ENCODE measurements around the gene ACER3. TPM values are rescaled to one million over a fixed set of nuclear protein-coding genes. Genes with fewer than 3 reads are reported as not detected.

The ACER3 gene
- total RNA-seq, 6 donors from 2014 or later: 10.5 to 46.7 (median 17.1) TPM

GRCh38 chr11:77063861-77064260 lies 203.1 kb downstream of the ACER3 start:
- DNase-seq (no peak), ATAC-seq (ENCODE audit: low FRiP score in 2 of 2) (no peak)
- peaks cover 11 to 24% (median 13%) of the 10 kb centered on the region in 4 donors for H3K4me1 ChIP-seq
- TF ChIP-seq POLR2A (IDR thresholded peaks at IDR 0.05): no peak
- H3K27me3 ChIP-seq: no peaks in the 10 kb centered on the region
- WGBS, 2 donors: 93 to 100% methylated on average over 4 of the region's 4 CpGs
- no peak overlapping the region for H3K27ac ChIP-seq
- no peaks in the 10 kb centered on the region for H3K9me3 ChIP-seq
- H3K4me3 ChIP-seq: no peak overlapping the region
- H3K36me3 ChIP-seq: no peaks in the 10 kb centered on the region

DNA sequence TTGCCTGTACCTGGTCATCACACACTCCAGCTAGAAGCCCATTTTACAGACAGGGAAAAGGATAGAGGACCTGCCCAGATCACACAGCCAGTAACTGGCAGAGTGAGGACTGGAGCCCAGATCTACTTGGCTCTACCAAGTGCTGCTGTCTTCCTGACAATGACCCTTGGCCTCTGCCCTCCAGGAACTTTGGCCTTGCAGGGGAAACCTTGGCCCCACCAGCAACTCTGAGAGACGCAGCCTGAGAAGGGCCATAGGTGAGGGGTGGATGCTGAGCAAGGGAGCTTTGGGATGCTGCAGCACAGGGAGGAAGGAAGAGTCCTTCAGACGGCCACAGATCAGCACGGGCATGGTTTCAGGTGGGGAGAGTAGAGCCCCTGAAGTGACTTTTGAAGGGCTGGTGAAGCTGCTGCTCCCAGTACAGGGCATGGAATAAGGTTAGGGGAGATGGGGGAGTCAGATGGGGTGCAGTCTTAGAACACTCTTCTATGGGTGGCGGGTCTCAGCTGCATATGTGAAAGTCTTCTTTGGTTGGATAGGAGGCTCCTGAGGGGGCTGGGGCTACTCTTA lies 204.0 kb downstream of the ACER3 start:
- 93 to 96% methylated on average over 4 of the region's 4 CpGs for WGBS, 2 donors
- peaks cover 11 to 24% (median 13%) of the 10 kb centered on the region in 4 donors for H3K4me1 ChIP-seq
- no peaks in the 10 kb centered on the region for H3K27me3 ChIP-seq
- no peak overlapping the region for H3K27ac ChIP-seq
- DNase-seq (no peak), ATAC-seq (ENCODE audit: low FRiP score in 2 of 2) (no peak)
- H3K9me3 ChIP-seq: no peaks in the 10 kb centered on the region
- no peak for TF ChIP-seq POLR2A (IDR thresholded peaks at IDR 0.05)
- TF ChIP-seq, protein P1, sequence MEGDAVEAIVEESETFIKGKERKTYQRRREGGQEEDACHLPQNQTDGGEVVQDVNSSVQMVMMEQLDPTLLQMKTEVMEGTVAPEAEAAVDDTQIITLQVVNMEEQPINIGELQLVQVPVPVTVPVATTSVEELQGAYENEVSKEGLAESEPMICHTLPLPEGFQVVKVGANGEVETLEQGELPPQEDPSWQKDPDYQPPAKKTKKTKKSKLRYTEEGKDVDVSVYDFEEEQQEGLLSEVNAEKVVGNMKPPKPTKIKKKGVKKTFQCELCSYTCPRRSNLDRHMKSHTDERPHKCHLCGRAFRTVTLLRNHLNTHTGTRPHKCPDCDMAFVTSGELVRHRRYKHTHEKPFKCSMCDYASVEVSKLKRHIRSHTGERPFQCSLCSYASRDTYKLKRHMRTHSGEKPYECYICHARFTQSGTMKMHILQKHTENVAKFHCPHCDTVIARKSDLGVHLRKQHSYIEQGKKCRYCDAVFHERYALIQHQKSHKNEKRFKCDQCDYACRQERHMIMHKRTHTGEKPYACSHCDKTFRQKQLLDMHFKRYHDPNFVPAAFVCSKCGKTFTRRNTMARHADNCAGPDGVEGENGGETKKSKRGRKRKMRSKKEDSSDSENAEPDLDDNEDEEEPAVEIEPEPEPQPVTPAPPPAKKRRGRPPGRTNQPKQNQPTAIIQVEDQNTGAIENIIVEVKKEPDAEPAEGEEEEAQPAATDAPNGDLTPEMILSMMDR (IDR thresholded peaks at IDR 0.05): no peak
- TF ChIP-seq POLR2AphosphoS5 (IDR thresholded peaks at IDR 0.05): no peak
- no peak for TF ChIP-seq EP300 (IDR thresholded peaks at IDR 0.05)
- H3K36me3 ChIP-seq: no peaks in the 10 kb centered on the region
- no peak overlapping the region for H3K4me3 ChIP-seq

- TF ChIP-seq POLR2AphosphoS5 (IDR thresholded peaks at IDR 0.05) (peak in 1 of 2 donors; percentile 19), POLR2A (IDR thresholded peaks at IDR 0.05) (no peak)
- no peaks in the 10 kb centered on the region for H3K9me3 ChIP-seq
- peak overlapping the region; percentile 69 to 91 (median 90) for H3K27ac ChIP-seq
- H3K4me3 ChIP-seq: peak overlapping the region in 3 of 4 donors; percentile 64 to 83 (median 65)
- ATAC-seq (ENCODE audit: low FRiP score in 2 of 2) (peak; percentile 1 to 53), DNase-seq (no peak)
- WGBS, 2 donors: 40 to 59% methylated on average over 5 to 14 of the region's 14 CpGs
- no peaks in the 10 kb centered on the region for H3K36me3 ChIP-seq
- no peaks in the 10 kb centered on the region for H3K27me3 ChIP-seq
- peaks cover 11 to 24% (median 13%) of the 10 kb centered on the region in 4 donors for H3K4me1 ChIP-seq
These were observed 205.1 kb downstream of the ACER3 start for GRCh38 chr11:77065878-77066228.

DNA sequence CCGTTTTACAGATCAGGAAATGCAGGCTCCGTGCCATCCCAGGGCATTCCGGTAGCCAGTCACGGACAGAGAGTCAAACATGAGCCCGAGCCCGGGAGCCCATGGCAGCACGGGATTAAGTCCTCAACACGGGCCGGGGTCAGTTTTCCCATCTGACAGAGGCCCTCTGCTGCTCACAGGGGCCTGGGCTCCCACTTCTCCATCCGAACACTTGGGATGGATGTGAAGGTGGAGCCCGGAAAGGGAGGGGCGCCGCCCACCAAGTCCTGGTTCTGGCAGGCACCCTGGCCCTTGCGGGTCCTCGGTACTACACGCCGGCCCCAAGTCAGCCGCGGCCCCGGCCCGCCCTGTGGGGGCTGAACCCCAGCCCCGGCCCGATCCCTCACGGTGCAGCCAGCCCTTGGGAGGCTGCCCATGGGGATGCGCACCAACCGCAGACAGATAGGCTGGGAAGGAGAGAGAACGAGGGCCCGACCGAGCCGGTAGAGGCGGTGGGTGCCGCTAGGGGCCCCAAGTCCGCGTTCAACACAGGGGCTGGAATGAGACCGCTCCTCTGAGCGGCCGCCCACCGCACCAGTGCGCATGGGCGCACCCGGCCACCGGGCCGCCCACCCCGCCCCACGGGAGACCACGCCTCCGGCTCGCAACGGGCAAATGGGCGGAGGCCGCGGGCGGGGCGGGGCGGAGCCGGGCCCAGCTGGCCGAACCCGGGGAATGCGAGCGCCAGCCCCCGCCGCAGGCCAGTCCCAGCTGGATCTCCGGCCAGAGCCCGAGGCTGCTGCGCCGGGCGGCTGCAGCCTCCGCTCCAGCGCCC lies 205.7 kb downstream of the ACER3 start, which contains the start of gene CAPN5:
CAPN5 (plus strand) TSS at position 743 of the 814 bp plus-strand sequence. CDS start 17,916 bp downstream, outside the sequence.
- Histone ChIP-seq H3K36me3 (no peaks in the 10 kb centered on the region), H3K4me1 (peaks cover 11 to 24% (median 13%) of the 10 kb centered on the region in 4 donors), H3K9me3 (no peaks in the 10 kb centered on the region), H3K27ac (peak within 1 kb of the TSS; percentile 69 to 91 (median 90)), H3K4me3 (peak within 1 kb of the TSS; percentile 64 to 83 (median 74)), H3K27me3 (no peaks in the 10 kb centered on the region)
- DNase-seq (peak; percentile 92 to 99), ATAC-seq (ENCODE audit: low FRiP score in 2 of 2) (peak; percentile 95 to 98)
- 0 to 3% methylated on average over 3 to 31 of the region's 69 CpGs for WGBS, 2 donors
- TF ChIP-seq, protein P1 (IDR thresholded peaks at IDR 0.05): peak in 4 of 6 experiments; percentile 28 to 80 (median 76)
- TF ChIP-seq POLR2A (IDR thresholded peaks at IDR 0.05): peak in 3 of 4 donors; percentile 30 to 83 (median 77)
- peak; percentile 30 to 74 for TF ChIP-seq POLR2AphosphoS5 (IDR thresholded peaks at IDR 0.05)
- no peak for TF ChIP-seq EP300 (IDR thresholded peaks at IDR 0.05)

GRCh38 chr11:77067861-77068443 lies 207.2 kb downstream of the ACER3 start:
- no peaks in the 10 kb centered on the region for H3K9me3 ChIP-seq
- peak overlapping the region in 2 of 4 donors; percentile 64 to 83 for H3K4me3 ChIP-seq
- peaks cover 24 to 39% (median 25%) of the 10 kb centered on the region in 4 donors for H3K4me1 ChIP-seq
- no peak for TF ChIP-seq POLR2AphosphoS5 (IDR thresholded peaks at IDR 0.05)
- no peak for TF ChIP-seq POLR2A (IDR thresholded peaks at IDR 0.05)
- TF ChIP-seq, protein P1 (IDR thresholded peaks at IDR 0.05): no peak
- no peak for TF ChIP-seq EP300 (IDR thresholded peaks at IDR 0.05)
- H3K27ac ChIP-seq: no peak overlapping the region
- H3K27me3 ChIP-seq: no peaks in the 10 kb centered on the region
- ATAC-seq (ENCODE audit: low FRiP score in 2 of 2) (no peak), DNase-seq (no peak)
- 86 to 92% methylated on average over 7 to 8 of the region's 8 CpGs for WGBS, 2 donors
- no peaks in the 10 kb centered on the region for H3K36me3 ChIP-seq

Measured in upper lobe of left lung (tissue), 6 donors.